ELF-1 (cell line): ENCODE results near the gene RNU6-8.

ENCODE experiments used
- DNase-seq: peaks from one replicate; pipeline ENCODE4 v3.0.0-alpha.2; 2016; ENCODE audit warnings: low read depth, low spot score

The RNU6-8 gene

GRCh38 chr14:32205554-32205953, 2.5 kb upstream of the RNU6-8 start:
- no peak for DNase-seq

DNA sequence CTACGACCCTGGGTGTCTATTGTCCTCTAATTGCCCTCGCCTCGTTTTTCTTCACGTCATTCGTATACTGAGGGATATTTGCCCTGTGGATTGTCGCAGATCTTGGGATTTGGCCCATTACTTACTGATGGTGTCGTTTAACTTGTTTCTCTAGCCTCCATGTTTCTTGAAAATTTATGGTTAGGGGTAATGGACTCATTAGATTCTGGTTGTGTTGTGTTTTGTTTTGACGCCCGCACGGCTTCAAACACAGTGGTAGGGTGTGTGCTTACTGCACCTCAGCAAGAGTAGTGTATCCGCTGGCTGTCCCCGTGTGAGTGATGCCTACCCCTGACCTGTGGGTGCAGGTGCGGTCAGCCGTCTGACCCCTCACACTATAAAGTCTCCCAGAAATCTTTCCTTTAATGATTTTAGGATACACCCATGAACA, 874 bp upstream of the RNU6-8 start:
- peak; percentile 15 for DNase-seq

GRCh38 chr14:32202491-32202997, 525 bp downstream of the RNU6-8 start:
- peak; percentile 22 for DNase-seq

DNA sequence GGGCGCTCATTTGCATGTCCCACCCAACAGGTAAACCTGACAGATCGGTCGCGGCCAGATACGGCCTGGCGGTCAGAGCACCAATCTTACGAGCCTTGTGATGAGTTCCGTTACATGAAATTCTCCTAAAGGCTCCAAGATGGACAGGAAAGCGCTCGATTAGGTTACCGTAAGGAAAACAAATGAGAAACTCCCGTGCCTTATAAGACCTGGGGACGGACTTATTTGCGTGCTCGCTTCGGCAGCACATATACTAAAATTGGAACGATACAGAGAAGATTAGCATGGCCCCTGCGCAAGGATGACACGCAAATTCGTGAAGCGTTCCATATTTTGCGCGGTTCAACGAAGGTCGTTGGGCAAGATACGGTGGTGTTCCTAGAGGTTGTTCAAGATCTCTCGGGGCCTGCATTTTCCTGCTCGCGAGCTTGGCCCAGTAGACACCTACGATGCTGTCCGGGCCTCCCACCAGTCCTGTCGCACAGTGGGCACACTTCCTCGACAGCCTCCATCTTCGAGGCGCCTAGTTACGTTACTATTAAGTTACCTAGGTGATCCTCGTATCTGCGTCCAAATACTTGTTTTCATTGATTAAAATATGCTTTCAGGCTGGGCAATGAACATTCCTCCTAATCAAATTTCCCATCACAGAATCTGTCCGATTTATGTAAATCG, 1.1 kb downstream of the RNU6-8 start, which contains the start of gene RNU6-7:
Gene RNU6-7 (plus strand): TSS at position 230 of the 675 bp plus-strand sequence.
- peak; percentile 61 for DNase-seq

GRCh38 chr14:32201193-32201815, 1.8 kb downstream of the RNU6-8 start:
- DNase-seq = peak; percentile 96

DNA sequence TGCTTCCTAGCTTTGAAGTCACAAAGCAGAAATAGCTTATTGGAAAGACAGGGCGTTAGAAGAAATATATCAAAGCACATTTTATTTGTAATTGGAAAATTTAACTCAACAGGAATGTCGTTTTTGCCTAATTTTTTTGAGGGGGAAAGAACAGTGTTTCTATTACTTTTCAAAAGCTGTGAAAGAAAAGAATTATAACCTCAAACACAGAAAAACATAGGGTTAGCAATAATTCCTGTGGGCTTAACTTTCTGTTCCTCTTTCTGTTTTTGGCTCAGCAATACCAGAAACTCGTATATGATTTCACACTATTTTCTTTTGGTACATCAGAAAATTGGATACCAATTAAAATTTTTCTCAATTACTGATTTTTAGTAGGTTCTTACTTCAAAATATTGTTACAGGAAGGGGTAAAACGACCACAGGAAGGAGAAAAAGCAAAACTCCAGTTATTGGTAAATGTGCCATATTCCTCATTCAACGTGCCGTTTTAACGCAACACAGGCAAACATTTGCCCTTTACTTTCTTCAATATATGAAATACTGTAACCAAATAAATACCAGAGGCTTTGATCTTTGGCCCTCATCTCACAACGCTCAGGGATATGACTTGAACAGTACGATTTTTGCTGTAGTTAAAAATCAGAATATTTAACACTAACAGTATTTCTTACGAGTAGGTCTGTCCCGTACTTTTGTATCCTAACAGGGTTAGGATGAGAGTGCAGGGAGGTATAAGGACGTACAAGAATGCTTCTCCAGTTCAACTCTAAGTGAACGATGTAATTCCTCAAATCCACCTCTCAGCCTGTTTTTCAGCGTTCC, 2.5 kb downstream of the RNU6-8 start:
- no peak for DNase-seq

DNA sequence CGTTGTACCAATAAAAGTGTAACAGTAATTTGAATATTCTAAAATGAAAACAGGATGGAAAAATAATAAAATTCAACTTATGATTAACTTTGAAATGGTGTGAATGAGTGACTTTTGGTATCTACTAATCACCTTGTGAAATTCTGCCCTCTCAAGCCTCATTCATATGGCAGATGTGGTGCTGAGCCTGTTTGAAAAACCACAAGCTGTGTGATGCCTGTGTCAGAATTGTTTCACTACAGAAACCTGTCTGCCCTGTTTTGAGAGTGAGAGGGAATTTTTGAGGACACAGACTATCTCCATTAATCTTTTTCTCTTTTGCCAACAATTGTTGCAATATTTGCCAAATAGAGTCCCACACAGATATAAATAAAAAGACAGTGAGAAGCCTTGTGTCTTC, 5.2 kb downstream of the RNU6-8 start:
- DNase-seq = no peak

- no peak for DNase-seq
These were observed 7.4 kb downstream of the RNU6-8 start for GRCh38 chr14:32195636-32196035.

DNA sequence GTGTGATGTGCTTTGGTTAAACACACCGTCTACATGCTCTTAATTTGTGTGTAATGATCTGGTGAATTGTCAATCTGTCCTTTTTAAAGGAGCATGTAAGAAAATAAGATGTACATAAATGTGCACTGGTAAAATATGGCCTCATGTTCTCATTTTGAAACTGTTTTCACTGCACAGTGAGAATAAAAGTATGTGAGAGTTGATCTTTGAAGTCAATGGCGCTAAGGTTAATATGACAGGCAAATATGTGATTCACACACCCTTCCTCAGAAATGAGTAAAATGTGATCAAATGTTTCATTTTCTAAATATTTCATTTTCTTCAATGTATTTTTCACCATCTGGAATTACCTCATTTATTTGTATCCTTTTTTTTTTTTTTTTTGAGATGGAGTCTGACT, 9.5 kb downstream of the RNU6-8 start:
- no peak for DNase-seq

DNA sequence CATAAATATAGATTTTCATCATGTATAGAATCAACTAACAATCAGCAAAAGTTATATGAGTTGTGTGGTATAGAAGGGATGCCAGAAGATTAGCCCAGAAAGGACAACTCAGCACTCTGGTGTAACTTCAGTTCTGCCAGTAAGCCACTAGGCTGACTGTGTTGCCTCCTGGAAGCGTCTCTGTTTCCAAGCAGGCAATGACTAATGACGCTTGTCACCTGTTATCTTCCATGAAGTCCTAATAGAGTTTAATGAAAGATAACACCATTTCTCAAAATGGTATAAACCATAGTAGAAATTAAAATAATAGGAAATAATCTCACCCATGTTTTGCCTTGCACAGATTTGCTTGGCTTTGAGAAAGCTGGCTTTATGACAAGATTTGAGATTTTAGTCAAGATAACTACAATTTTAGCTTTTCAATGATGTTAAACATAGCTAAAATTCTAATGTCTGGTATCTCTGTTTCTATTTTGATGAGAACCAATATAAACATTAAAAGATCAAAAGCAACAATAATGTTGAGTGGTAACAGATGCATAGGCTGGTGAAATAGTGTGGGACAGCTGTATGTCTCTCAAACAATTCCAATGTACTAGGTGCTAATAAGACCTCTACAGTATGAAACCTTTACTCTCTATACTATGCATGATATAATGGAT, 10.2 kb downstream of the RNU6-8 start:
- DNase-seq = no peak

DNA sequence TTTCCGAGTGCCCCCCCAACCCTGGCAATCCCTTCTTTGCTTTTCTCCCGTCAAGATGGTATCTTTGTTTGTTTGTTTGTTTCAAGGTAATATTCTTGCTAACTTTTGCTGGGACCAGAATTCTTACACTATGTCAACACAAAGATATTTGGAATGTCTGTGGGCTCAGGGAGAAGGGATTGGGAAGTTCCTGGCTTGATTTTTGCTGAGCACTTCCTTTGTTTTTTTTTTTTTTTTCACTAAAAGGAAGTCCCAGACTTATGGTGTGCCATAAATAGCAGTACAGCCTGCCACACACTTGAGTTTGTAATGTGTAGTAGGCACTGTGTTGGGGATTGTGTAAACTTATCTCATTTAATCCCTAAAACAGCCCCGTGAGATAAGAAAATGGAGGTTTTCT, 12.4 kb downstream of the RNU6-8 start:
- no peak for DNase-seq

DNA sequence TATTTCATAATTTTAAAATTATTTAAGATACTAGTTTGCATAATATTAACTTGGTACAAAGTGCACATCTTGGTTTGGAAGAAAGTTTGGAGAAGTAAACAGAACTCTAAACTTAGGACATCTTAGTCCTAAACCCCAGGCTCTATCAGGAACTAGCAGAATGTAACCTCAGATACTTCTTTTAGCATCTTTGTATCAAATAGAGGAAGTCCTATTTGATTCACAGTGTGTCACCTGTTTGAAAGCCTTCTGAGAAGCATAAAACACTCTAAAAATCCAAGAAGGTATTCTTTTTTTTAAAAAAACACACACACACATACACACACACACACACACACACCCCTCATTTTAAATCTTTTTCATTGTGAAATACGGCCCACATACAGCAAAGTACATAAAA, 13.3 kb downstream of the RNU6-8 start:
- DNase-seq = no peak

DNA sequence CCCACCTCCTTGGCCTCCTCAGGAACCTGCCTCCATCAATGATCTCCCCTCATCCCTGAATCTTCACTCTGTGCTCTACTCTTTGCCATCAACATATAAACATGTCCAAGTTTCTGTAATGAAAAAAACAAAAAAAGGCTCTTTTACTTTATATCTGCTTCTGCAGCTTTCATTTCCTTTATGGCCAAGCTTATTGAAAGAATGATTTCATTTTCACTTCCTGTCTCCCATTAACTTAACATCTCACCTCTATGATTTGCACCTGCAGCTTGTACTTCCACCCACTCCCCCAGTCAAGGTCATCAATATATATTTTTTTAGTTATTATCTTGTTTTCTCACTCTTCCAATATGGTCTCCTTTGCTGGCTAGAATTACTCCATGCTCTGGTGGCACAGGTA, 16.8 kb downstream of the RNU6-8 start:
- DNase-seq = no peak

GRCh38 chr14:32185097-32185496, 18.0 kb downstream of the RNU6-8 start:
- no peak for DNase-seq

- DNase-seq = no peak
These were observed 19.7 kb downstream of the RNU6-8 start for GRCh38 chr14:32183151-32184058.

DNA sequence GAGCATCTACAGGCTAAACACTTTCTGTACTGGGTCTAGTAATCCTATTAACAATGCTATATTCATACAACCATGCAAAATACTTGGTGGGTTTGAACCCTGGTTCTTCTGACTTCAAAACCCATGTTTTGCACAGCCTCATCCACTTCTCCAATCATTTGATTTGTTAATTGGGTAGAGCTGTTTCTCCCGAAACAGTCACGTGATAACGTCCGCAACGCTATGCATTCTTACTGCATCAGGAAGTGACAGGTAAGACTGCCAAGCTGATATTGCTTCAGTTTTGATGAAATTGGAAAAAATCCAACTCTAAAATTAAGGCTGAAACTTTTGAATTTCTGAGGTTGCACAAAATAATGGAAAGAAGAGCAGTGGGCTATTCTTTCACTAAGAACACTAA, 31.6 kb downstream of the RNU6-8 start:
- no peak for DNase-seq

GRCh38 chr14:32169191-32169590, 33.9 kb downstream of the RNU6-8 start:
- DNase-seq = no peak

DNA sequence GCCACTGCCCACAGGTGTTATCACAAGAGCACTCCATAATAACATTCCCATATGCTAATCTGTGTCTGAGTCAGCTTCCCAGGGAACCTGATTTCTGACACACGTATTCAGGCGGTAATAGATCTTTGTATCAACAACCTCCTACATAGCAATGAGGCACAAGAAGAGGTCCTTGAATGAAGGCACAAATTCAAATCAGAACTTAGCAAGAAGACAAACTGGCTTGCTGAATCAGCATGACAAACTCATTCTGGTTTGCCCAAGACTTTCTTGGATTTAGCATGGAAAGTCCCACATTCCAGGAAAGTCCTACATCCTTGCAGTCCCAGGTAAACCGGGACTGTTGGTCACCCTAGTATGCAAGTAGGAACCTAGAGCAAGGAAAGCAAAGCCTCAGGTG, 35.2 kb downstream of the RNU6-8 start:
- DNase-seq = no peak

DNA sequence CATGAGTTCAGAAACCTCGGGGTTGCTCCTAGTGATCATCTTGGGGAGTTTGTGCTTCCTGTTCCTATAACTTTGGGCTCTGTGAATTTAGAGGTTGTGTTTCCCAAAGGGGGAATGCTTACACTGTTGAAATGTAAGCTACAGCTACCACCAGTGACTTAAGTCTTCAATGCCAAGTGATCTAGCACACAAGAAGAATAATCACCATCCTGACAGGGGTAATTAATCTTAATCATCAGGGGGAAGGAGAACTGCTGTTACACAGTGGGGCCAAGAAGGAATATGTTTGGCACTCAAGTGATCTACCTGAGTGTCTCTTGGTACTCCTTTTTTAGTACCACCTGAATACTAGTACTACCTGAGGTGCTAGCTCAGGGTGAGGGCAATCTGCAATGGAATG, 36.1 kb downstream of the RNU6-8 start:
- DNase-seq = no peak

DNA sequence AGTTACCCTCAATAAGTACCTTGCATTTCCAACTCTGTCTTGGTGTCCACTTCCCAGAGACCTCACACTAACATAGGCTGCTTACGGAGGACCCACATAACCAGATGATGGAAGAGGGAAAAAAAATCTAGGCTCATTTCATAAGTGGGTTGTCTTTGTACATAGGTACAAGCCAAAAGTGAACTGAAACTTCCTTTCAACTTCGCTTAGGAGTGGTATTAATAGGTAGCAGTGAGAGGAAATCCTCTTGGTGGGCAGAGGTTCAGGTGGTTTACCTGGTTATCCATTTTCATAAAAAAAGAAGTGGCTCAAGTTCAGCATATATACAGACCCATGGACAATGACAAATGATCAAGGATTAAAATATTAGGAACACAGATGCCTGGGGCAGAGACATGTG, 37.0 kb downstream of the RNU6-8 start:
- no peak for DNase-seq
